ENCODE measurements around the gene NSRP1.

DNA sequence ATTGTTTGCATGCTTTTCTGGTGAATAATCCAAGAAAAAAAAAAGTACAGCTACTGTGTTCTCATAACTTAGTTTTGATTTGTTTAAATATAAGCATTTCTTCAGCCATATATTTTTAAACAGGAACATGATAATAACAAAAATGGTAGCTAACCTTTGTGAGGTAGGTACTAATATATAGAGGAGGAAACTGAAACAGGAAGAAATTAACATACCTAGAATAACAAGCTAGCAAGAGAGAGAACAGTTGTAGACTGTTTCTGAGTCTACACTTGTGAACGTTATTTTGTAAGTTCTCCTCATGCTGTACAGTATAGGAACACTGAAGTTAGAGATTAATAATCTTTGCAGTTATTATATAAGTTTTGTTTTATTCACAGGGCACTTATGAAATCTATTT, 49.3 kb downstream of the NSRP1 start:
- TF ChIP-seq, protein P1, sequence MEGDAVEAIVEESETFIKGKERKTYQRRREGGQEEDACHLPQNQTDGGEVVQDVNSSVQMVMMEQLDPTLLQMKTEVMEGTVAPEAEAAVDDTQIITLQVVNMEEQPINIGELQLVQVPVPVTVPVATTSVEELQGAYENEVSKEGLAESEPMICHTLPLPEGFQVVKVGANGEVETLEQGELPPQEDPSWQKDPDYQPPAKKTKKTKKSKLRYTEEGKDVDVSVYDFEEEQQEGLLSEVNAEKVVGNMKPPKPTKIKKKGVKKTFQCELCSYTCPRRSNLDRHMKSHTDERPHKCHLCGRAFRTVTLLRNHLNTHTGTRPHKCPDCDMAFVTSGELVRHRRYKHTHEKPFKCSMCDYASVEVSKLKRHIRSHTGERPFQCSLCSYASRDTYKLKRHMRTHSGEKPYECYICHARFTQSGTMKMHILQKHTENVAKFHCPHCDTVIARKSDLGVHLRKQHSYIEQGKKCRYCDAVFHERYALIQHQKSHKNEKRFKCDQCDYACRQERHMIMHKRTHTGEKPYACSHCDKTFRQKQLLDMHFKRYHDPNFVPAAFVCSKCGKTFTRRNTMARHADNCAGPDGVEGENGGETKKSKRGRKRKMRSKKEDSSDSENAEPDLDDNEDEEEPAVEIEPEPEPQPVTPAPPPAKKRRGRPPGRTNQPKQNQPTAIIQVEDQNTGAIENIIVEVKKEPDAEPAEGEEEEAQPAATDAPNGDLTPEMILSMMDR (IDR thresholded peaks at IDR 0.05; ENCODE audit: low read depth, low read length, poor library complexity, severe bottlenecking), result no peak
- no peak for TF ChIP-seq EZH2phosphoT487 (IDR thresholded peaks at IDR 0.05; ENCODE audit: borderline replicate concordance, low read length)

Data from DOHH2 (cell line).